Body of pancreas (tissue), 4 donors: ENCODE measurements around the gene KCTD6. TPM values are rescaled to one million over a fixed set of nuclear protein-coding genes. Genes with fewer than 3 reads are reported as not detected.
A peak's percentile ranks its signal among the peaks of the same experiment; 100 is the strongest.
"Not testable (repeated sequence)": the region's sequence is repeated elsewhere in the genome, so short reads cannot be mapped to it uniquely, and the experiment has no call there.

Experiments
- ATAC-seq: fragments of 150-250 bp; one replicate; pipeline ENCODE4 v1.9.1; 2016
- DNase-seq, 4 donors: peaks; one replicate each; pipeline ENCODE4 v3.0.0-alpha.2; 2019
- H3K27ac ChIP-seq, 4 donors: fragments of 200-600 bp; sonication (generic); 1 replicate in 3 of 4; 2 replicates in 1 of 4; pipeline versions ENCODE4 v1.5.1 to v1.6.1; 2016 to 2019; ENCODE audit warnings: mild to moderate bottlenecking in 1 of 4, mixed read lengths in 1 of 4, moderate library complexity in 1 of 4
- H3K27me3 ChIP-seq, 2 donors: fragments of 200-600 bp; sonication (generic); one replicate each; pipeline ENCODE4 v1.6.0; 2016; ENCODE audit warnings: mild to moderate bottlenecking in 1 of 2
- H3K36me3 ChIP-seq, 2 donors: fragments of 200-600 bp; sonication (generic); replicated peaks in 1 of 2; 2 replicates each; pipeline ENCODE4 v1.5.1; 2016; ENCODE audit warnings: low read depth in 2 of 2; ENCODE audit not compliant: insufficient read depth in 1 of 2
- H3K4me1 ChIP-seq: fragments of 200-600 bp; sonication (generic); one replicate; pipeline ENCODE4 v1.6.0; 2016
- H3K4me3 ChIP-seq, 2 donors: fragments of 200-600 bp; sonication (generic); 1 replicate in 1 of 2; 2 replicates in 1 of 2; pipeline ENCODE4 v1.5.1; 2016 to 2019
- H3K9me3 ChIP-seq, 3 donors: fragments of 200-600 bp; sonication (generic); 1 replicate in 2 of 3; 2 replicates in 1 of 3; pipeline ENCODE4 v1.5.1; 2016
- POLR2A ChIP-seq, 3 donors: fragments of 450-650 bp; IDR thresholded peaks; one replicate each; pipeline ENCODE4 v1.6.1; 2016; ENCODE audit warnings: antibody characterized with exemption in 3 of 3, mild to moderate bottlenecking in 2 of 3
- WGBS, 2 donors: methylation state at CpG; one replicate each; pipeline ENCODE4 v1.1.5; 2017; 5-methylcytosine and 5-hydroxymethylcytosine counted together
- intact Hi-C: fragments of 100-400 bp; cut with DNase I; formaldehyde crosslinking; loops from one replicate; pipeline ENCODE4 v1.15.1; 2023
- total RNA-seq, 2 donors: library from RNA; depleted of rRNA; stranded (reverse); fragments of >200 nt; gene quantifications; one replicate each; pipeline ENCODE4 v1.1.0, GENCODE V29; 2016
- TF ChIP-seq, protein P1 (sequence below), 7 experiments: fragments of 450-650 bp in 4 of 7; fragments of 200-600 bp in 3 of 7; sonication (generic) in 3 of 7; IDR thresholded peaks; one replicate each; pipeline ENCODE4 v1.5.1; 2016 to 2019; ENCODE audit warnings: antibody characterized with exemption in 7 of 7

The KCTD6 gene
- total RNA-seq, 2 donors from 2014 or later, result 1.3 to 13.0 TPM

DNA sequence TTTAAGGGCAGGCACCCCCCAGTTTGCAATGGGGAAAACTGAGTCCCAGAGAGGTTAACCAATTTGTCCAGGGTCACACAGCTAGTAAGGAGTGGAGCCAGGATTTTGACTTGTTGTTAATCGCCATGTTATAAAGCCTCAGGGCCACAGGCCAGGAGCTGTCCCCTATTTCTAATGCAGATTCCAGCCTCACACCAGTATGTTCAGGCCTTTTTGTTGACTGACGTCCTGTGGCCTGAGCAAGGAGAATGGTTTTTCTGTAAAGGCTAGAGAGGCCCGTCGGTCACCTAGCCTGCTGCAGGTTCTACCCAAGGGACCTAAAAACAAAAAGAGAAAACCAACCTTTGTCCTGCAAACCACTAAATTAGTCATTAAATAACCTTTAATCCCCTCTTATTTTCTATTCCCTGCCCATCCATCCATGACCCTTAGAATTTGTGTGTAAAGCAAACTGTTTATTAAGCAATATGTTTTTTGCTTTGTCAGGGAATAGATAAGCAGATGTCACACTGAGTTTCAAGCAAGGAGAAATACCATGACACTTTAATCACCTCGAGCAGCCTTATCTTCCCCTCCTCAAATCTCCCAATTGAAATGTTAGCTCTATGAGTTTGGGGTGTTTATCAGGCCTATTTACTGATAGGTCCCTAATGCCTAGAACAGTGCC lies 31.0 kb downstream of the KCTD6 start:
- H3K36me3 ChIP-seq, result no peaks in the 10 kb centered on the region
- H3K27me3 ChIP-seq, result no peaks in the 10 kb centered on the region
- no peaks in the 10 kb centered on the region for H3K9me3 ChIP-seq
- TF ChIP-seq, protein P1, sequence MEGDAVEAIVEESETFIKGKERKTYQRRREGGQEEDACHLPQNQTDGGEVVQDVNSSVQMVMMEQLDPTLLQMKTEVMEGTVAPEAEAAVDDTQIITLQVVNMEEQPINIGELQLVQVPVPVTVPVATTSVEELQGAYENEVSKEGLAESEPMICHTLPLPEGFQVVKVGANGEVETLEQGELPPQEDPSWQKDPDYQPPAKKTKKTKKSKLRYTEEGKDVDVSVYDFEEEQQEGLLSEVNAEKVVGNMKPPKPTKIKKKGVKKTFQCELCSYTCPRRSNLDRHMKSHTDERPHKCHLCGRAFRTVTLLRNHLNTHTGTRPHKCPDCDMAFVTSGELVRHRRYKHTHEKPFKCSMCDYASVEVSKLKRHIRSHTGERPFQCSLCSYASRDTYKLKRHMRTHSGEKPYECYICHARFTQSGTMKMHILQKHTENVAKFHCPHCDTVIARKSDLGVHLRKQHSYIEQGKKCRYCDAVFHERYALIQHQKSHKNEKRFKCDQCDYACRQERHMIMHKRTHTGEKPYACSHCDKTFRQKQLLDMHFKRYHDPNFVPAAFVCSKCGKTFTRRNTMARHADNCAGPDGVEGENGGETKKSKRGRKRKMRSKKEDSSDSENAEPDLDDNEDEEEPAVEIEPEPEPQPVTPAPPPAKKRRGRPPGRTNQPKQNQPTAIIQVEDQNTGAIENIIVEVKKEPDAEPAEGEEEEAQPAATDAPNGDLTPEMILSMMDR (IDR thresholded peaks at IDR 0.05), result no peak
- TF ChIP-seq POLR2A (IDR thresholded peaks at IDR 0.05), result no peak
- DNase-seq (no peak), ATAC-seq (no peak)
- WGBS, 2 donors, result 75 to 76% methylated on average over 5 of the region's 5 CpGs
- H3K4me3 ChIP-seq, result no peak overlapping the region
- intact Hi-C loops, result no loop called here
- H3K4me1 ChIP-seq, result no peaks in the 10 kb centered on the region
- H3K27ac ChIP-seq, result no peak overlapping the region

DNA sequence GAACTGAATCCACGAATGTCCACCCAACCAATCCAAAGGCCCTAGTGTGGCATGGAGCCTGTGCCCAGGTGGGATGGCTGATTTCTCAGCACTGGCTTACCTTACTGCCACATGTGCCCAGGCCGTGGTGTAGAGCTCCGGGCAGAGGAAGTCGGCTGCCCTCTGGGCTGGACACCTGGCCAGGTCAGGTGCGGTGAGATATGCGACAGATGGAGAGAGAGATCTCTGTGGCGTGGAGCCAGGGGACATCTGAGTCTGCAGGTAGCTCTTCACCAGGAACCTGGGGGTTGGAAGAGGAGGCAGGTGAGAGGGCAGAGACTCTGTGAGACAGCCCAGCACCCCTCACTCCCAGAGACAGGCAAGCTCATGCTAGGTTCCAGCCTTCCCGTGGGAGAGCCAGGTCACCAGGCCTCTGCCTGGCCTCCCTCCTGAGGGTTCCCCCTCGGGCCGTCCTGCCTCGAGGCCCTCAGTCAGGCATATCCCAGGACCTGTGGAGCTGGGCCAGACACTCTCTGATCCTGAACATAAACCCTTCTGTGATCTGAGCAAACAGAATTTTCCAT lies 32.5 kb downstream of the KCTD6 start:
- DNase-seq (no peak), ATAC-seq (no peak)
- TF ChIP-seq POLR2A (IDR thresholded peaks at IDR 0.05), result no peak
- TF ChIP-seq, protein P1 (IDR thresholded peaks at IDR 0.05), result no peak
- no peaks in the 10 kb centered on the region for H3K27me3 ChIP-seq
- intact Hi-C loops, result no loop called here
- H3K9me3 ChIP-seq, result no peaks in the 10 kb centered on the region
- H3K27ac ChIP-seq, result no peak overlapping the region
- H3K4me1 ChIP-seq, result peaks cover 8% of the 10 kb centered on the region
- 83 to 92% methylated on average over 9 to 11 of the region's 11 CpGs for WGBS, 2 donors
- no peaks in the 10 kb centered on the region for H3K36me3 ChIP-seq
- H3K4me3 ChIP-seq, result no peak overlapping the region

DNA sequence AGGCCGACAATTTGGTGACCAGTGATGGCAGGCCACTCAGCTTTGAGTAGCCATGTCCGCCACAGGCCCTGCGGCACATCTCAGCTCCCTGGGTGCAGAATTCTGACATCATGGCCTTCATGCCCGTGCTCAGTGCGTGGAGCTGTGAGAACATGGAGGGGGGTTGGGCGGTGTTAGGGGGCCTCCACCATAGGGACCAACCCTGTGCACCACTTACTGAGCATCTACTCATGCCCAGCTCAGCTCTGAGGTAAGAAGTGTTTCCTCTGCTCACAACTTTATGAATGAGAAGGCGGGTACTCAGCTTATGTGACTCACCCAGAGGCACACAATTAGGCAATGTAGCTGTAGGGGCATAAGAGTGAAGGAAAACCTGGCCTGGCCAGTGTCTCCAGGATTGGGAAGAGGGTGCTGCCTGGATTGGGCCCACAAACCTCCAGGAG lies 34.6 kb downstream of the KCTD6 start:
- H3K36me3 ChIP-seq, result no peaks in the 10 kb centered on the region
- H3K27ac ChIP-seq, result no peak overlapping the region
- H3K27me3 ChIP-seq, result no peaks in the 10 kb centered on the region
- no peak overlapping the region for H3K4me3 ChIP-seq
- intact Hi-C loops, result no loop called here
- WGBS, 2 donors, result 73 to 80% methylated on average over 2 to 7 of the region's 7 CpGs
- DNase-seq (peak in 1 of 4 donors; percentile 28), ATAC-seq (no peak)
- TF ChIP-seq POLR2A (IDR thresholded peaks at IDR 0.05), result no peak
- TF ChIP-seq, protein P1 (IDR thresholded peaks at IDR 0.05), result no peak
- no peaks in the 10 kb centered on the region for H3K9me3 ChIP-seq
- peaks cover 8% of the 10 kb centered on the region for H3K4me1 ChIP-seq

DNA sequence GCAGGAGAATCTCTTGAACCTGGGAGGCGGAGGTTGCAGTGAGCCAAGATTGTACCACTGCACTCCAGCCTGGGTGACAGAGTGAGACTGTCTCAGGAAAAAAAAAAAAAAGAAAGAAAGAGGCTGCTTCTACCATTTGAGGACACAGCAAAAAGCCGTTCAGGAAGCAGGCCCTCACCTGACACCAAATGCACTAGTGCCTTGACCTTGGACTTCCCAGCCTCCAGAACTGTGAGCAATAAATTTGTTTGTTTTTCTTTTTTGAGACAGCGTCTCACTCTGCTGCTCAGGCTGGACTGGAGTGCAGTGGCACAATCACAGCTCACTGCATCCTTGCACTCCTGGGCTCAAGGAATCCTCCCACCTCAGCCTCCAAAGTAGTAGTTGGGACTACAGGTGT lies 35.5 kb downstream of the KCTD6 start:
- H3K27ac ChIP-seq, H3K36me3 ChIP-seq, DNase-seq, H3K27me3 ChIP-seq, H3K4me1 ChIP-seq, H3K9me3 ChIP-seq, ATAC-seq, H3K4me3 ChIP-seq, intact Hi-C loops: not testable (repeated sequence)
- 81 to 87% methylated on average over 3 of the region's 3 CpGs for WGBS, 2 donors

DNA sequence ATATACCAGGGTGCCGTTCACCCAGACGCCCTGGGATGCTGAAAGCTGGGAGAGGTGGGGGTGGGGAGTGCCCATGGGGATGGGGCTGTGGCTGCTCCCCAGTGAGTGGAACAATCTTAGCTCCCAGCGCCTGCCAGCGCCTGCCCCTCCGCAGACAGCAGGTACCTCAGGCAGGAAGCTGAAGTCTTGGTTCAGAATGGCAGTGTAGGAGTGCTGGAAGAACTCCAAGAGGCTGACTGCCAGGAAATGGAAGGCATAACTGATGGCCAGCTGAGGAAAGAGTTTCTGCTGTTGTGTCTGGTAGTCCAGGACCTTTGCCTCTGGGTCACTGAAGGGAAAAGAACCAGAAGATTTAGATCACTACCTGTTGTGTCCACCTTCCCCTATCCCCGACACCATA lies 36.7 kb downstream of the KCTD6 start:
- no peaks in the 10 kb centered on the region for H3K36me3 ChIP-seq

More for the DNA sequence above, 36.7 kb downstream of the KCTD6 start:
- peak; percentile 77 to 92 (median 88) for DNase-seq
- Histone ChIP-seq H3K4me3 (no peak overlapping the region), H3K9me3 (no peaks in the 10 kb centered on the region), H3K27me3 (no peaks in the 10 kb centered on the region), H3K4me1 (peaks cover 21% of the 10 kb centered on the region), H3K27ac (no peak overlapping the region)
- peak; percentile 66 for ATAC-seq
- TF ChIP-seq POLR2A (IDR thresholded peaks at IDR 0.05), result no peak
- TF ChIP-seq, protein P1 (IDR thresholded peaks at IDR 0.05), result no peak
- WGBS, 2 donors, result 31 to 35% methylated on average over 6 of the region's 6 CpGs
- intact Hi-C loops, result no loop called here
